ENCODE data around the gene GNAI2.
A peak's percentile ranks its signal among the peaks of the same experiment; 100 is the strongest.
"Not testable (repeated sequence)": the region's sequence is repeated elsewhere in the genome, so short reads cannot be mapped to it uniquely, and the experiment has no call there.

Gene GNAI2

GRCh38 chr3:50245251-50245745, 9.3 kb downstream of the GNAI2 start:
- DNase-seq (ENCODE audit: low read depth in 3 of 3): no peak

GRCh38 chr3:50245831-50246516, 10.0 kb downstream of the GNAI2 start:
- peak; percentile 92 to 94 (median 93) for DNase-seq (ENCODE audit: low read depth in 3 of 3)

- DNase-seq (ENCODE audit: low read depth in 3 of 3): peak; percentile 74 to 85 (median 75)
Observed at GRCh38 chr3:50246517-50246954, 10.5 kb downstream of the GNAI2 start.

- DNase-seq (ENCODE audit: low read depth in 3 of 3): no peak
Observed at GRCh38 chr3:50248387-50248786, 12.4 kb downstream of the GNAI2 start.

- no peak for DNase-seq (ENCODE audit: low read depth in 3 of 3)
Observed at GRCh38 chr3:50249457-50249856, 13.5 kb downstream of the GNAI2 start.

GRCh38 chr3:50250514-50250913, 14.5 kb downstream of the GNAI2 start:
- DNase-seq (ENCODE audit: low read depth in 3 of 3): no peak

- DNase-seq (ENCODE audit: low read depth in 3 of 3): peak in 2 of 3 experiments; percentile 23 to 63
Observed at GRCh38 chr3:50251220-50251619, 15.2 kb downstream of the GNAI2 start.

GRCh38 chr3:50254577-50255250, 18.7 kb downstream of the GNAI2 start:
- no peak for DNase-seq (ENCODE audit: low read depth in 3 of 3)

GRCh38 chr3:50255251-50255615, 19.2 kb downstream of the GNAI2 start:
- DNase-seq (ENCODE audit: low read depth in 3 of 3): no peak

GRCh38 chr3:50256978-50257890, 21.2 kb downstream of the GNAI2 start:
- peak in 1 of 3 experiments; percentile 49 for DNase-seq (ENCODE audit: low read depth in 3 of 3)

GRCh38 chr3:50258029-50258680, 22.2 kb downstream of the GNAI2 start:
- DNase-seq (ENCODE audit: low read depth in 3 of 3): no peak

- no peak for DNase-seq (ENCODE audit: low read depth in 3 of 3)
Observed at GRCh38 chr3:50258979-50259378, 23.0 kb downstream of the GNAI2 start.

- DNase-seq (ENCODE audit: low read depth in 3 of 3): no peak
Observed at GRCh38 chr3:50259432-50260026, 23.5 kb downstream of the GNAI2 start.

GRCh38 chr3:50260027-50260941, 24.3 kb downstream of the GNAI2 start:
- DNase-seq (ENCODE audit: low read depth in 3 of 3): peak; percentile 63 to 85 (median 69)

GRCh38 chr3:50260942-50261441, 25.0 kb downstream of the GNAI2 start:
- no peak for DNase-seq (ENCODE audit: low read depth in 3 of 3)

- DNase-seq (ENCODE audit: low read depth in 3 of 3): no peak
Observed at GRCh38 chr3:50261505-50261904, 25.5 kb downstream of the GNAI2 start.

- not testable (repeated sequence) for DNase-seq (ENCODE audit: low read depth in 3 of 3)
Observed at GRCh38 chr3:50262200-50262599, 26.2 kb downstream of the GNAI2 start.

GRCh38 chr3:50262778-50263177, 26.8 kb downstream of the GNAI2 start:
- DNase-seq (ENCODE audit: low read depth in 3 of 3): no peak

GRCh38 chr3:50263478-50264382, 27.7 kb downstream of the GNAI2 start:
- no peak for DNase-seq (ENCODE audit: low read depth in 3 of 3)
